OCI-LY3 (cell line): ENCODE data around the gene AP5B1.
"Not testable (repeated sequence)": the region's sequence is repeated elsewhere in the genome, so short reads cannot be mapped to it uniquely, and the experiment has no call there.

ENCODE experiments used
- H2AFZ ChIP-seq: fragments of 200-600, 300-600 bp; shearing (Covaris generic); 2 replicates; pipeline ENCODE4 v1.6.0; 2014; ENCODE audit warnings: antibody characterized with exemption, low read depth, low read length
- H3K27ac ChIP-seq: fragments of 200-600, 300-600 bp; sonication (generic); 2 replicates; pipeline ENCODE4 v1.5.1; 2014; ENCODE audit warnings: mild to moderate bottlenecking, low read length, moderate library complexity, mixed read lengths
- H3K27me3 ChIP-seq: fragments of 200-600, 300-600 bp; sonication (generic); 2 replicates; pipeline ENCODE4 v1.6.1; 2014; ENCODE audit warnings: low read depth, low read length, mixed read lengths
- H3K36me3 ChIP-seq: fragments of 200-600, 300-600 bp; sonication (generic); replicated peaks from 2 replicates; pipeline ENCODE3; 2014; ENCODE audit warnings: low read depth, low read length, mixed read lengths
- H3K4me1 ChIP-seq: fragments of 300-600, 200-600 bp; sonication (generic); 2 replicates; pipeline ENCODE4 v1.6.1; 2014; ENCODE audit warnings: low read length, mixed read lengths
- H3K4me2 ChIP-seq: fragments of 200-600, 300-600 bp; sonication (generic); 2 replicates; pipeline ENCODE4 v1.6.1; 2014; ENCODE audit warnings: low read length, mixed read lengths
- H3K4me3 ChIP-seq: fragments of 300-600, 200-600 bp; sonication (generic); 2 replicates; pipeline ENCODE4 v1.5.1; 2014; ENCODE audit warnings: antibody characterized with exemption, mild to moderate bottlenecking, low read length, moderate library complexity
- H3K79me2 ChIP-seq: fragments of 300-600, 200-600 bp; shearing (Covaris generic); 2 replicates; pipeline ENCODE4 v1.6.1; 2014; ENCODE audit warnings: mild to moderate bottlenecking, low read length, mixed read lengths
- H3K9ac ChIP-seq: fragments of 300-600, 200-600 bp; shearing (Covaris generic); 2 replicates; pipeline ENCODE4 v1.6.0; 2014; ENCODE audit warnings: mild to moderate bottlenecking, low read length, moderate library complexity
- H3K9me3 ChIP-seq: fragments of 200-600, 300-600 bp; shearing (Covaris generic); 2 replicates; pipeline ENCODE4 v1.6.1; 2014; ENCODE audit warnings: low read length, mixed read lengths; ENCODE audit not compliant: insufficient read depth
- H4K20me1 ChIP-seq: fragments of 200-600, 300-600 bp; sonication (generic); 2 replicates; pipeline ENCODE4 v1.6.1; 2016; ENCODE audit warnings: low read length, mixed read lengths; ENCODE audit not compliant: insufficient read depth
- CTCF ChIP-seq: fragments of 200-600, 300-600 bp; sonication (generic); IDR thresholded peaks from 2 replicates; pipeline ENCODE4 v1.5.1; 2014; ENCODE audit warnings: antibody characterized with exemption, low read length, low read depth
- EZH2phosphoT487 ChIP-seq: fragments of 200-600 bp; shearing (Covaris generic); IDR thresholded peaks from 2 replicates; pipeline ENCODE4 v1.6.1; 2018; ENCODE audit warnings: antibody characterized with exemption, mixed run types, low read depth

Gene AP5B1

GRCh38 chr11:65742353-65742752 is 38.4 kb downstream of the AP5B1 start:
- peaks cover 5% of the 10 kb centered on the region; the same call in 1 of the 2 replicates for H3K4me1 ChIP-seq
- H3K27me3 ChIP-seq = peaks cover 13% of the 10 kb centered on the region; the same call in 1 of the 2 replicates
- no peak overlapping the region for H3K4me3 ChIP-seq
- no peaks in the 10 kb centered on the region for H3K36me3 ChIP-seq
- H3K4me2 ChIP-seq = no peak overlapping the region
- TF ChIP-seq CTCF (no peak), EZH2phosphoT487 (no peak)
- H3K9ac ChIP-seq = no peak overlapping the region
- no peak overlapping the region for H2AFZ ChIP-seq
- H3K27ac ChIP-seq = no peak overlapping the region
- H3K79me2 ChIP-seq = no peaks in the 10 kb centered on the region
- no peaks in the 10 kb centered on the region for H4K20me1 ChIP-seq
- peaks cover under 1% of the 10 kb centered on the region; the same call in 1 of the 2 replicates for H3K9me3 ChIP-seq

- H3K4me1 ChIP-seq = peaks cover 5% of the 10 kb centered on the region; the same call in 1 of the 2 replicates
- H3K27me3 ChIP-seq = peaks cover 14% of the 10 kb centered on the region; the same call in 1 of the 2 replicates
- no peaks in the 10 kb centered on the region for H3K79me2 ChIP-seq
- no peak overlapping the region for H3K4me3 ChIP-seq
- H3K9me3 ChIP-seq = peaks cover 10% of the 10 kb centered on the region; the same call in 1 of the 2 replicates
- no peaks in the 10 kb centered on the region for H4K20me1 ChIP-seq
- no peaks in the 10 kb centered on the region for H3K36me3 ChIP-seq
- no peak for TF ChIP-seq EZH2phosphoT487
- no peak for TF ChIP-seq CTCF
- H3K27ac ChIP-seq = no peak overlapping the region
- H3K4me2 ChIP-seq = no peak overlapping the region
- H3K9ac ChIP-seq = no peak overlapping the region
- no peak overlapping the region for H2AFZ ChIP-seq
Measured at GRCh38 chr11:65741185-65741584, 39.6 kb downstream of the AP5B1 start.

GRCh38 chr11:65739022-65739421 is 41.8 kb downstream of the AP5B1 start:
- Histone ChIP-seq H3K9ac (no peak overlapping the region), H3K9me3 (peaks cover 10% of the 10 kb centered on the region; the same call in 1 of the 2 replicates), H3K36me3 (no peaks in the 10 kb centered on the region), H2AFZ (no peak overlapping the region), H4K20me1 (no peaks in the 10 kb centered on the region), H3K27me3 (peaks cover 9% of the 10 kb centered on the region; the same call in 1 of the 2 replicates), H3K79me2 (no peaks in the 10 kb centered on the region), H3K4me2 (no peak overlapping the region), H3K4me1 (peaks cover 5% of the 10 kb centered on the region; the same call in 1 of the 2 replicates), H3K27ac (no peak overlapping the region), H3K4me3 (no peak overlapping the region)
- TF ChIP-seq CTCF (no peak), EZH2phosphoT487 (no peak)

- H3K79me2 ChIP-seq = no peaks in the 10 kb centered on the region
- TF ChIP-seq CTCF = no peak
- H3K27me3 ChIP-seq = peaks cover 12% of the 10 kb centered on the region; the same call in 1 of the 2 replicates
- no peak overlapping the region for H2AFZ ChIP-seq
- H3K36me3 ChIP-seq = no peaks in the 10 kb centered on the region
- no peaks in the 10 kb centered on the region for H3K4me1 ChIP-seq
- no peaks in the 10 kb centered on the region for H4K20me1 ChIP-seq
- no peak overlapping the region for H3K4me2 ChIP-seq
- no peak overlapping the region for H3K27ac ChIP-seq
- H3K4me3 ChIP-seq = no peak overlapping the region
- H3K9me3 ChIP-seq = peaks cover 10% of the 10 kb centered on the region; the same call in 1 of the 2 replicates
- no peak overlapping the region for H3K9ac ChIP-seq
Measured at GRCh38 chr11:65736810-65737209, 44.0 kb downstream of the AP5B1 start.

- not testable (repeated sequence) for H3K79me2 ChIP-seq, H2AFZ ChIP-seq, H3K4me2 ChIP-seq, H3K9me3 ChIP-seq, H3K27ac ChIP-seq, H4K20me1 ChIP-seq, H3K4me3 ChIP-seq, H3K9ac ChIP-seq, H3K36me3 ChIP-seq, H3K4me1 ChIP-seq
- peaks cover 12% of the 10 kb centered on the region; the same call in 1 of the 2 replicates for H3K27me3 ChIP-seq
Measured at GRCh38 chr11:65735111-65735510, 45.7 kb downstream of the AP5B1 start.
